Stimulated activated naive CD8-positive, alpha-beta T cell treated with anti-CD3 and anti-CD28 coated beads, Interleukin-15, amount 100 ng/mL, for 72 hours (primary cell): ENCODE results near the gene CHAC2.
"Not testable (repeated sequence)": the region's sequence is repeated elsewhere in the genome, so short reads cannot be mapped to it uniquely, and the experiment has no call there.

Source experiments
- ATAC-seq: fragments of 150-1000 bp; cut with Tn5 transposase; 2 replicates; pipeline ENCODE4 v1.10.0; 2021; ENCODE audit warnings: mild to moderate bottlenecking, moderate library complexity
- DNase-seq, 2 donors: peaks; one replicate each; pipeline ENCODE4 v3.0.0; 2021 to 2022
- H3K27ac Mint-ChIP-seq, 2 donors: one replicate each; pipeline ENCODE4 v1.8.0; 2022; ENCODE audit warnings: mild to moderate bottlenecking in 2 of 2, mixed read lengths in 2 of 2, moderate library complexity in 2 of 2
- H3K27me3 Mint-ChIP-seq: one replicate; pipeline ENCODE4 v1.8.0; 2022; ENCODE audit warnings: mixed read lengths
- H3K4me1 Mint-ChIP-seq: one replicate; pipeline ENCODE4 v1.8.0; 2022; ENCODE audit warnings: mild to moderate bottlenecking, mixed read lengths
- H3K4me3 Mint-ChIP-seq, 2 donors: one replicate each; pipeline ENCODE4 v1.8.0; 2022; ENCODE audit warnings: mild to moderate bottlenecking in 2 of 2, mixed read lengths in 2 of 2, moderate library complexity in 1 of 2
- H3K9me3 Mint-ChIP-seq, 2 donors: one replicate each; pipeline ENCODE4 v1.8.0; 2022; ENCODE audit warnings: mixed read lengths in 2 of 2

The CHAC2 gene

GRCh38 chr2:53756644-53757043, 11.0 kb upstream of the CHAC2 start:
- H3K27me3 Mint-ChIP-seq: no peaks in the 10 kb centered on the region
- no peaks in the 10 kb centered on the region for H3K9me3 Mint-ChIP-seq
- H3K27ac Mint-ChIP-seq: no peak overlapping the region
- DNase-seq: no peak
- no peak for ATAC-seq
- no peak overlapping the region for H3K4me3 Mint-ChIP-seq
- peaks cover 17% of the 10 kb centered on the region for H3K4me1 Mint-ChIP-seq

DNA sequence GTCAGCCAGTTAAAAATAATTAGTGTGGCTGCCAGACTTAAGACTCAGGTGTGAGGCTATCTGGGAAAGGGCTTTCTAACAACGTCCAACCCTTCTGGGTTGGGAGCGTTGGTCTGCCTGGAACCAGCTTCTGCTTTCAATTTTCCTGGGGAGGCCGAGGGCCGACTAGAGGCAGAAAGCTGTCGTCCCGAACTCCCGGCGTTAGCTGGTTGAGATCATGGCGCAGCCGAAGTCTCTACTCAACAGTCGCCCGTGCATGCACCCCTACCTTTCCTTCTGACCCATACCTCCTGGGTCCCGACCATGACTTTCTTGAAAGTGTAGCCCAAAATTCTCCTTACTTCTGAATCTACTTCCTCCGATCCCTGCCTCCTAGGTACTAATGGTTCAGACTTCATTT, 10.4 kb upstream of the CHAC2 start:
- peaks cover 12% of the 10 kb centered on the region for H3K4me1 Mint-ChIP-seq
- H3K4me3 Mint-ChIP-seq, H3K27me3 Mint-ChIP-seq, DNase-seq, H3K27ac Mint-ChIP-seq, ATAC-seq, H3K9me3 Mint-ChIP-seq: not testable (repeated sequence)

- no peak overlapping the region for H3K27ac Mint-ChIP-seq
- peaks cover 31% of the 10 kb centered on the region for H3K4me1 Mint-ChIP-seq
- H3K4me3 Mint-ChIP-seq: no peak overlapping the region
- no peaks in the 10 kb centered on the region for H3K27me3 Mint-ChIP-seq
- no peaks in the 10 kb centered on the region for H3K9me3 Mint-ChIP-seq
- DNase-seq: no peak
- ATAC-seq: no peak
Measured at GRCh38 chr2:53765767-53766166, 1.8 kb upstream of the CHAC2 start.

DNA sequence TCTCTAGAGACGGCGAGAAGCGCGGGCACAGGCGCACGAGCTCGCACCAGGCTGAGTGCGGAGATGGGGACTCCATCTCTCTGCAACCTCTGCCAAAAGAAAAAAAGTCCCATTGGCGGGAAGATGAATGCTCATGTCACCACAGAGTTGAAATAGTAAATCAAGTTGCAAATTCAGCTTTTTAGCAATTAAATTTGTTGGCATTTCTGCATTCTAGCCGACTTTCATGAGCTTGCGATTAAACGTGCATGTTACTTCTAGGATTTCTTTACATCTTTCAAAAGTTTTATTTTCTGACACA, 588 bp downstream of the CHAC2 start:
- Mint-ChIP-seq H3K27me3 (no peaks in the 10 kb centered on the region), H3K4me3 (peak overlapping the region; percentile 84 to 94), H3K4me1 (peaks cover 34% of the 10 kb centered on the region), H3K9me3 (no peaks in the 10 kb centered on the region), H3K27ac (peak overlapping the region; percentile 98 to 99)
- ATAC-seq (peak; percentile 80), DNase-seq (no peak)

GRCh38 chr2:53769318-53769945, 1.8 kb downstream of the CHAC2 start:
- no peaks in the 10 kb centered on the region for H3K27me3 Mint-ChIP-seq
- DNase-seq (no peak), ATAC-seq (no peak)
- H3K4me3 Mint-ChIP-seq: peak overlapping the region; percentile 84 to 94
- H3K4me1 Mint-ChIP-seq: peaks cover 38% of the 10 kb centered on the region
- no peaks in the 10 kb centered on the region for H3K9me3 Mint-ChIP-seq
- H3K27ac Mint-ChIP-seq: peak overlapping the region in 1 of 2 donors; percentile 34

DNA sequence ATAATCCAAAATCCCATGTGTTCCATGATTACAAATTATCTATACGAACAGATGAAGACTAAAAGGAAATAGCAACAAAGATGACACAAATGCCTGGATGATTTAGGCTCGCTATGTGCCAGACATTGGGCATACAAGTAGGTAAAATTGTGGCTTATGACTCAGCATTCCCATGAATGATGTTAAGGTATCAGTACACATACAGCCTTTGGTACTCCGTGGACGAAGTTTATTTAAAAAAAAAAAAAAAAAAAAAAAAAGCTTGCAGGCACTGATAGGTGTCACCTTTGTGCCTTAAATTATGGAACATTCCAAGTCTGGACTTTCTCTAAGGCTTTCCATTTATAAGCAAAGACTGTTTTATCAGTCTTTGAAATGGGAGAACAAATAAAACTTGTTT, 2.7 kb downstream of the CHAC2 start:
- ATAC-seq (no peak), DNase-seq (no peak)
- Mint-ChIP-seq H3K4me3 (no peak overlapping the region), H3K9me3 (no peaks in the 10 kb centered on the region), H3K27me3 (no peaks in the 10 kb centered on the region), H3K4me1 (peaks cover 38% of the 10 kb centered on the region), H3K27ac (no peak overlapping the region)

GRCh38 chr2:53777134-53777533, 9.5 kb downstream of the CHAC2 start:
- peaks cover 26% of the 10 kb centered on the region for H3K4me1 Mint-ChIP-seq

GRCh38 chr2:53778536-53779162, 11.0 kb downstream of the CHAC2 start:
- Mint-ChIP-seq H3K27me3 (no peaks in the 10 kb centered on the region), H3K4me3 (no peak overlapping the region), H3K4me1 (peaks cover 26% of the 10 kb centered on the region), H3K9me3 (no peaks in the 10 kb centered on the region), H3K27ac (no peak overlapping the region)
- DNase-seq (no peak), ATAC-seq (no peak)

More at GRCh38 chr2:53777134-53777533, 9.5 kb downstream of the CHAC2 start:
- Mint-ChIP-seq H3K27me3 (no peaks in the 10 kb centered on the region), H3K4me3 (no peak overlapping the region), H3K9me3 (no peaks in the 10 kb centered on the region), H3K27ac (peak overlapping the region in 1 of 2 donors; percentile 20)
- no peak for DNase-seq
- no peak for ATAC-seq

DNA sequence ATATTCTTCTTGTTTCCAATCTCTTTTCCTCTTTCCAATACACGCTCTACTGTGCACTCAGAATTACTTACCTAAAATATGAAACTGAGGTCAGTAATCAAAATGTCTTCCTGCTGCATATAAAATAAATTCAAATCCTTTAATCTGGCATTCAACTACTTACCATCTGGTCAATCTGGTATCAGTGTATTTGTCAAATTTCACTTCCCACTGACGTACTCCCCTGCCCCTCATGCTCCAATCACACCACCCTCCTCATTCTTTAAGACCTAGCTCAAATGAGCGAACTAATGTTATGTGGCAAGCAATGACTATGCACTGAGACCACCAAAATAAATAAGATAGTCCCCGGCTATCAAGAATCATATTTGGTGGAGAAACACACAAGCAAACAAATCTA, 12.5 kb downstream of the CHAC2 start:
- no peak overlapping the region for H3K27ac Mint-ChIP-seq
- H3K9me3 Mint-ChIP-seq: no peaks in the 10 kb centered on the region
- H3K27me3 Mint-ChIP-seq: no peaks in the 10 kb centered on the region
- ATAC-seq (no peak), DNase-seq (no peak)
- no peak overlapping the region for H3K4me3 Mint-ChIP-seq
- H3K4me1 Mint-ChIP-seq: peaks cover 31% of the 10 kb centered on the region

DNA sequence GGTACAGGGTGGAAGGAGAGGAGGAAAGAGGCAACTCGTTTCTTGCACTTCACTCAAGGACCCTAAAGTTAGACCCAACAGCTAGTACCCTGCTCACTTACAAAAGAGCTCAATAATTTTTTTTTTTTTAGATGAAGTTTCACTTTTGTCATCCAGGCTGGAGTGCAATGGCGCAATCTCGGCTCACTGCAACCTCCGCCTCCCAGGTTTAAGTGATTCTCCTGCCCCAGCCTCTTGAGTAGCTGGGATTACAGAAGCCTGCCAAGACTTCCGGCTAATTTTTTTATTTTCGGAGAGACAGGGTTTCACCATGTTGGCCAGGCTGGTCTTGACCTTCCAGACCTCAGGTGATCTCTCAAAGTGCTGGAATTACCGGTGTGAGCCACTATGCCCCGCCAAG, 15.1 kb downstream of the CHAC2 start:
- Mint-ChIP-seq H3K4me3 (no peak overlapping the region), H3K9me3 (no peaks in the 10 kb centered on the region), H3K27ac (no peak overlapping the region), H3K27me3 (no peaks in the 10 kb centered on the region), H3K4me1 (peaks cover 26% of the 10 kb centered on the region)
- DNase-seq: no peak
- no peak for ATAC-seq

DNA sequence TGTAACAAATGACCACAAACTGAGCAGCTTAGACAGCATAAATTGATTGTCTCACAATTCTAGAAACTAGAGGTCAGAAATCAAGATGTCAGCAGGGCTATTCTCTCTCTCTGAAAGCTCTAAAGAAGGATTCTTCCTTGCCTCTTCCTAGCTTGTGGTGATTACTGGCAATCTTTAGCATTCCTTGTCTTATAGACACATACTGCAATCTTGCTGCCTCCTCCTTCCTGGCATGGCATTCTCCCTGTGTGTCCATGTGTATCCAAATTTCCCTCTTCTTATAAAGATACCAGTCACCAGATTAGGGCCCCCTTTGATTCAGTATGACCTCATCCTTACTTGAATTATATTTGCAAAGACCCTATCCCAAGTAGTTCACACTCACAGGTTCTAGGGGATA, 16.8 kb downstream of the CHAC2 start:
- peaks cover 24% of the 10 kb centered on the region for H3K4me1 Mint-ChIP-seq
- H3K9me3 Mint-ChIP-seq: no peaks in the 10 kb centered on the region
- DNase-seq (no peak), ATAC-seq (no peak)
- H3K4me3 Mint-ChIP-seq: peak overlapping the region; percentile 86 to 99
- no peaks in the 10 kb centered on the region for H3K27me3 Mint-ChIP-seq
- H3K27ac Mint-ChIP-seq: no peak overlapping the region

GRCh38 chr2:53785366-53785765, 17.8 kb downstream of the CHAC2 start:
- no peaks in the 10 kb centered on the region for H3K9me3 Mint-ChIP-seq
- peak overlapping the region; percentile 28 to 99 for H3K27ac Mint-ChIP-seq
- H3K27me3 Mint-ChIP-seq: no peaks in the 10 kb centered on the region
- H3K4me1 Mint-ChIP-seq: peaks cover 18% of the 10 kb centered on the region
- no peak for DNase-seq
- peak overlapping the region; percentile 86 to 99 for H3K4me3 Mint-ChIP-seq
- no peak for ATAC-seq

DNA sequence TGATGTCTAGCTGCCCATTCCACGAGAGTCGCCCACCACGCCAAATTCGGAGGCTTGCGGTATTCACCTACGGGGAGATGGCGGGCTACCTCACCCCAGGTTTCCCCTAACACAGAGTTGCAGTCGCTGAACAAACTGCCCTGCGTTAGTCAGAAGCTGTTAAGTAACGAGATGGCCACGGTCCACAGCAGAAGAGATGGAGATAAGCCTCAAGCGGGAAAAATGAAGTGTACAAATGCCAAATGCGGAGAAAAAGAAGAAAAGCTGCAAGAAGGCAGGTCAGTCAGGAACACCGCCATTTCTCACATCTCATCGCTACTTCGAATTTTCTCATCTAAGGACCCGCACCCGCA, 18.7 kb downstream of the CHAC2 start:
- no peaks in the 10 kb centered on the region for H3K27me3 Mint-ChIP-seq
- peak overlapping the region; percentile 86 to 99 for H3K4me3 Mint-ChIP-seq
- no peaks in the 10 kb centered on the region for H3K9me3 Mint-ChIP-seq
- peaks cover 23% of the 10 kb centered on the region for H3K4me1 Mint-ChIP-seq
- H3K27ac Mint-ChIP-seq: peak overlapping the region; percentile 99
- peak; percentile 33 to 41 for DNase-seq
- ATAC-seq: peak; percentile 33

DNA sequence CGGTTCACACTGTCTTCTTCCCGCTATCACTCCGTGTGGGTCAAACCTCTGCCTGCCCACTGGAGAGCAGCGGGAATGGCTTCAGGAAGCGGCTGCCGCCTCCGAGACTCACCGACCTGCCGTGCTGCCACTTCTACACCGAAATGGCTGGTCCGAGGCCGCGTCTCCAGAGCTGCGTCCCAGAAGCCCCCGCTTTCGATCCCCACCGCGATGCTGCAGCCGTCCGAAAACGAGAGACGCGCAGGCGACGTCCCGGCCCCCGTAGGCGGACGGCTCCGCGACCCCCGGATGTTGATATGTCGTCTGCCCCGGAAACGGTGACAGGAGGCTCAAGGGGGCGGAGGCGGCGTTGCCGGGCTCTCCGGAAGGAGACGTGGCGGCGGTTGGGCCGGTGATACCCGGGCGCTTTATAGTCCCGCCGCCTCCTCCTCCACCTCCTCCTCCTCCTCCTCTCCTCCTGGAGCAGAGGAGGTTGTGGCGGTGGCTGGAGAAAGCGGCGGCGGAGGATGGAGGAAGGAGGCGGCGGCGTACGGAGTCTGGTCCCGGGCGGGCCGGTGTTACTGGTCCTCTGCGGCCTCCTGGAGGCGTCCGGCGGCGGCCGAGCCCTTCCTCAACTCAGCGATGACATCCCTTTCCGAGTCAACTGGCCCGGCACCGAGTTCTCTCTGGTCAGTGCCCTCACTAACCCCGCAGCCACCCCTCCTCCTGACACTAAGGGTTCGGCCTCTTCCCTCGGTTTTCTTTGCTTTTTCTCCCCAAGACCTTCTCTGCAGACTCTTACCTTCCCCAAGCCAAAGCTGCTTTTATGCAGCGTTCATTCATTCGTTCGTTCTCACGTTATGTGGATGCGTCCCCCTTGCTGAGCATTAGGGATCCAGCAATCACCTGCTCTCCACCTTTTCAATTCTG, 19.4 kb downstream of the CHAC2 start, which contains the start of the genes ASB3 and ERLEC1:
Gene ASB3 (minus strand): TSS at position 249 of the 909 bp plus-strand sequence. CDS start 21,381 bp downstream, outside the sequence.
Gene ERLEC1 (plus strand): TSS at position 340 of the 909 bp plus-strand sequence. CDS start 167 bp downstream, at position 507.
- Mint-ChIP-seq H3K27me3 (no peaks in the 10 kb centered on the region), H3K4me1 (peaks cover 23% of the 10 kb centered on the region), H3K27ac (peak within 1 kb of the TSS; percentile 99), H3K9me3 (no peaks in the 10 kb centered on the region), H3K4me3 (peak within 1 kb of the TSS; percentile 86 to 99)
- peak; percentile 96 for ATAC-seq
- peak; percentile 89 to 92 for DNase-seq

- DNase-seq (peak in 1 of 2 donors; percentile 13), ATAC-seq (peak; percentile 18)
- Mint-ChIP-seq H3K27me3 (no peaks in the 10 kb centered on the region), H3K4me3 (peak overlapping the region; percentile 86 to 99), H3K4me1 (peaks cover 23% of the 10 kb centered on the region), H3K27ac (peak overlapping the region; percentile 99), H3K9me3 (no peaks in the 10 kb centered on the region)
Measured at GRCh38 chr2:53787614-53788289, 20.1 kb downstream of the CHAC2 start.
